NCI-H82 (cell line): ENCODE data around the gene ZNF326.

Source experiments
- DNase-seq: peaks from one replicate; lab custom pipeline; 2025; lab: John Stamatoyannopoulos, UW

Gene ZNF326, protein sequence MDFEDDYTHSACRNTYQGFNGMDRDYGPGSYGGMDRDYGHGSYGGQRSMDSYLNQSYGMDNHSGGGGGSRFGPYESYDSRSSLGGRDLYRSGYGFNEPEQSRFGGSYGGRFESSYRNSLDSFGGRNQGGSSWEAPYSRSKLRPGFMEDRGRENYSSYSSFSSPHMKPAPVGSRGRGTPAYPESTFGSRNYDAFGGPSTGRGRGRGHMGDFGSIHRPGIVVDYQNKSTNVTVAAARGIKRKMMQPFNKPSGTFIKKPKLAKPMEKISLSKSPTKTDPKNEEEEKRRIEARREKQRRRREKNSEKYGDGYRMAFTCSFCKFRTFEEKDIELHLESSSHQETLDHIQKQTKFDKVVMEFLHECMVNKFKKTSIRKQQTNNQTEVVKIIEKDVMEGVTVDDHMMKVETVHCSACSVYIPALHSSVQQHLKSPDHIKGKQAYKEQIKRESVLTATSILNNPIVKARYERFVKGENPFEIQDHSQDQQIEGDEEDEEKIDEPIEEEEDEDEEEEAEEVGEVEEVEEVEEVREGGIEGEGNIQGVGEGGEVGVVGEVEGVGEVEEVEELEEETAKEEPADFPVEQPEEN

DNA sequence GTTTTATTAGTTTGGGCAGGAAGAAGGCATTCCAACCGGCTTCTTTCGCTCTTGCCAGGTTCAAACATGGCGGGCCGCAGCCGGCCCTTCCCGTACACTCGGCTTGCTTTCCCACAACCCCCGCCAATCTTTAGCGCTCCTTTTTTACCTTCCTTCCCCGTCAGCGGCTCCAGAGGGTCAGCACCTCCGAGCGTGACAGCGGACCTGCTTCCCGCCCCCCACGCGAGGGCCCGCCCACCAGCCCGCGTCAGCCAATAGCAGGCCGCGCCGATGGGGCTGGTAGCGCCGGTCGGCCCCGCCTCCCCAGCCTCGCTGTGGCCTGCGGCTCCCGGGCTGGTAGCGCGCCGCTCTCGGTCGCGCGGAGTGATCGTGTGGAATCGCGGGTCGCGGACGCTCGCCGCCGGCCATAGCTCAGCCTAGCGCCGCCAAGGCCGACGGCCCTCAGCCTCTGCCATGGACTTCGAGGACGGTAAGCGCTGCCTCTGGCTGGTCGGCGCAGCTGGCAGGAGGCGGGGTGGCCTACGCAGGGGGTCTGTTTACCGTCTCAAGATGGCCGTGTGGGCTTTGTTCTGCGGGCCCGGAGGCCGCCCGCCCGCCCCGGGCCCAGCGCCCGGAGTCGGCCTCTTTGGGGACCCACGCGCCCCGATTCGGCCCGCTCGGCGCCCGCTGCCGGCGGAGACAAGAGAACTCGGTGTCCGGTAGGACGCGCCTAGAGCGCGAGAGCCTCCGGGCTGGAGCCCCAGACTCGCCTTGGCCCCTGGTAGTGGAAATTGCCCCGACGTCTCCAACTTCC lies at the start of gene ZNF326:
Gene ZNF326, plus strand, starts transcription at position 306 of the 793 bp plus-strand sequence. Its CDS starts 148 bp downstream, at position 454.
- peak; percentile 99 for DNase-seq

DNA sequence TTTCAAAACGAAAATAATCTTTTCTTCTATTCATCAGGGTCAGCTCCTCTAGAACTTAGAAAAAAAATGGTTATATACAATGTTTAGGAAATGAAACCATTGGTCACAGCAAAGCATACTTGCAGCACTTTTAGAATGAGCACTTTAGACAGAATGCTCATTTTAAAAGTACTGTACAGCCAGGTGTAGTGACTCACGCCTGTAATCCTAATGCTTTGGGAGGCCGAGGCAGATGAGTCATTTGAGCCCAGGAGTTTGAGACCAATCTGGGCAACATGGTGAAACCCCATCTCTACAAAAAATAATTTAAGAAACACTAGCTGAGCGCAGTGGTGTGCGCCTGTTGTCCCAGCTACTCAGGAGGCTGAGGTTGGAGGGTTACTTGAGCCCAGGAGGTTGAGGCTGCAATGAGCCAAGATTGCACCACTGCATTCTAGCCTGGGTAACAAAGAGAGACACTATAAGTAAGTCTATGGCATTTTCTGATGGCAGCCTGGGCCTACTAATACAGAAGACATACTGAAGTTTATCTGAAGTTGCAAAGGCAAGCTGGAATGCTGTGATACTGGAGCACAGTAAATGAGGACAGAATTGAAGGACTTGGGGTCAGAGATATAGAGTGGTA lies 48.9 kb upstream of the ZNF326 start:
- no peak for DNase-seq

DNA sequence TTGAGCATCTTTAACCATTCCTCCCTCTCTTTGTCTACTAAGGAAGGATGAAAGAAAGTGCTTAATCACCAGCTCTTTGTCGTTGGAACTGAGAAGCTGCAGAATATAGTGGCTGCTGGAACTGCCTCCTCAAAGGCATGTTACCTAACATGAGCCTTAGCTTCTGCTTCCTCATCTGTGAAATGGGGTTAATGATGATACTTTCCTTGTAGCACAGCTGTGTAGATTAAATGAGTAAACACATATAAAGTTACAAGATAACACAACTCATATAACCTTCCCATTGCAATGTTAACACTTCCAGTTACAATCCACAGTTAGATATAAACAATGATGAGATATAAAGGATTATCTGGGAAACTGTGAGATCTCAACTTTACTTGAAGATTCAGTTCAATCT lies 48.4 kb upstream of the ZNF326 start:
- DNase-seq, result no peak

DNA sequence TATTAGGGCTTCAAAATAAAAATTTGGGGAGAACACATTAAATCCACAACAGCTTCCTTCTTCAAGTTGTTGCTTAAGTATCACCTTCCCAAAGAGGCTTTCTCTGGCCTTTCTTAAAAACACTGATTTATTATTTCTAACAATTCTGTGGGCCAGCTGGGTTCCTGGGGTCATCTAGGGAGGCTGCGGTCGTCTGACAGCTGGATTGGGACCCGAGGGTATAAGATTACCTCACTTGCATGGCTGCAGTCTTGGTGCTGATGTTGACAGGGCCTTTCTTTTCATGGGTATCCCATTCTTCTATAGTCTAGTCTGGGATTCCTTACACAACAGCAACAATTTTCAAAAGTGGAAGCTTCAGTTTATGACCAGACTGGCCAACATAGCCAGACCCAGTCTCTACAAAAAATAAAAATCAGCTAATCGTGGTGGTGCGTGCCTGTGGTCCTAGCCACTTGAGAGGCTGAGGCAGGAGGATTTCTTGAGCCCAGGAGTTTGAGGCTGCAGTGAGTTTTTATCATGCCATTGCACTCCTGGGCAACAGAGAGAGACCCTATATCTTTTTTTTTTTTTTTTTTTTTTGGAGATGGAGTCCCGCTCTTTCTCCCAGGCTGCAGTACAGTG lies 46.1 kb upstream of the ZNF326 start:
- DNase-seq, result no peak

DNA sequence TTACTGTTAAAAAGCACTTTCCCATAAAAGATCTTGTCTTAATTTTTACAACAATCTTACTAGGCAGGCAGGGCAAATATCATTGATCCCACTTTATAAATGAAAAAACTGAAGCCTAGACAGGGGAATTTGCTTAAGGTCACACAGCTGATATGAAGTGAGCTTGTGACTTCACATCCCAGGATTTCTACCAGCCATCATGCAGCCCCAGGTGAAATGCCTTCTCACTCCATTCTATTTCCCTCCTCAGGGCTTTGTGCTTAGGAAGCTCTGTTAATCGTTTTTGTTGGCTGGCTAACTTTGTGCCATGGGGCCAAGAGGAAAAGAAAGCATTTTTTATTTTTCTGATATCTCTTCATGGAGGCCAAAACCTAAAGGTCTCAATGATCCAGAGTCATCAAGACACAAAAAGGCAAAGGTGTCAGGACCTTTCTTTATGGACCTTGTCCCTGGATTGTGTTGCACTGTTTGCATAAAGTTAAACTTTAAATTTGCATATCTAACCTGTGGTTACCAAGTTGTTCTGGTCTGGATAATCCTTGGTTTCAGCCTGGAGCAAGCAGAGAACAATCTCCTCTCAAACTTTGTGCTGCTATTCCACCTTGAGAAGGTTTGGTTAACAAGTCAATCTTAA lies 44.8 kb upstream of the ZNF326 start:
- DNase-seq, result no peak

DNA sequence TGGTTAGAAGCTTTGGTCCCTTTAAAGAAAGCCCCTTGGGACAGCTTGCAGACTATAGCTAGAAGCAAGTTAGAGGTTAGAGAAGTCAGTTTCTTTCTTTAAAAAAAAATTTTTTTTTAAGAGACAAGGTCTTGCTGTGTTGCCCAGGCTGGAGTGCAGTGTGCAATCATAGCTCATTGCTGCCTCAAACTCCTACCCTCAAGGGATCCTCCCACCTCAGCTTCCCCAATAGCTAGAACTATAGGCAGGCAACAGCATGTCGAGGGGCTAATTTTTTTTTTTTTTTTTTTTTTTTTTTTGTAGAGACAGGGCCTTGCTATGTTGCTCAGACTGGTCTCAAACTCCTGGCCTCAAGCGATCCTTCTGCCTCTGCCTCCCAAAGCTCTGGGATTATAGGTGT lies 44.2 kb upstream of the ZNF326 start:
- DNase-seq, result no peak

DNA sequence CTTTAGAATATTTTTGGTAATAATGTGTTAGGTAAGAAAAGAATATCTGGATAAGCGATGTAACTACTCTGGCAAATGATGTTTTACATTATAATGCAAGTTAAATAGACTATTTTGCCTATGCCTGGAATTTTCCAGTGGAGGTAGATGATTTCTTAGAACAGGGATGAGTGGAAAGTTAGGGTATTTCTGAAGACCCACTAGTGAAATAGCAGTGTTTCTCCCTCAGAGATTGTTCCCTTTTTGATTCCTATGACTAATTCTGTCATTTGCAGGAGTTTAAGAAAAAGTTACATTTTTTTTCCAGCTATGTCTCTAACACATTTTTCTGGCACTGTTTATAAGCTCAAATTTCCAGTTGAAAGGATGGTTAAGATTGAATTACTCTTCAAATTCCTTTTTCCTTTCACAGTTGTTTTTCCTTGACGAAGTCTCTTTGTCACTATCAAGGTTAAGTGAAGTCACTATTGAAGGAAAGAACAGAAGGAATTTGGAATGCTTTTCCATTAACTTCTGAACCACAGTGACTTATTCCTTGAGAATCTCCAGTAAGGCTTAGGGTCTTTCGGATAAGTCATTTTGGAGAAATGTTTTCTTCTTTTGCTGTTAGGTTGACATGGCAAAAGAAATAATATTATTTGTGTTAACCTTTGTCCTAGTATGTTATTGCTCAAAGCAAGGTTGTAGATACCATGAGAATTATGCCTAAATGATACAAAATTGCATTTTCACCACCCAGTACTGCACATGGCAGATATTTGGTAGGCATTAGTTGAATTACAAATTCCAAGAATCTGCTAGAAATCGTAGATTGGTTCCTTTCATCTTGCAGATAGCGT lies 42.9 kb upstream of the ZNF326 start:
- DNase-seq, result no peak

DNA sequence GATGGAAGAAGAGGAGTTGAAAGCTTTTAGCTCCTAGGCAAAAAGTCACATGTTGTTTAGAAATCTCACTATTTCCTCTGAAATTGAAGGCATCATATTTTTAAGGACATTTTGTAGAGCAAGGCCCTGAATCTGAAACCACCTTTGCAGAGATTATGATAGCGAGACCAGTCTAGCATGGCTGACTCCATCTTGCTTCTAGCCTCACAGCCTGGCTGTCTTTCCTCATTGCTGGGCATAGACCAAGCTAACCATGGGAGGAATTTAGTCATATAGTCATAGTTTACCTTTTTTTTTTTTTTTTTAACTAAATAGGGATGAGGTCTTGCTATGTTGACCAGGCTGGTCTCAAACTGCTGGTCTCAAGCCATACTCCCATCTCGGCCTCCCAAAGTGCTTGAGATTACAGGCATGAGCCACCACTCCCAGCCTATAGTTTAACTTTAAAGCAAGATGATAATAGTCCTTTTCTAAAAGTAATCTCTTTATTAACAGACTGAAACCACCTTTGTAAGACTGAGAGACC lies 42.2 kb upstream of the ZNF326 start:
- no peak for DNase-seq

DNA sequence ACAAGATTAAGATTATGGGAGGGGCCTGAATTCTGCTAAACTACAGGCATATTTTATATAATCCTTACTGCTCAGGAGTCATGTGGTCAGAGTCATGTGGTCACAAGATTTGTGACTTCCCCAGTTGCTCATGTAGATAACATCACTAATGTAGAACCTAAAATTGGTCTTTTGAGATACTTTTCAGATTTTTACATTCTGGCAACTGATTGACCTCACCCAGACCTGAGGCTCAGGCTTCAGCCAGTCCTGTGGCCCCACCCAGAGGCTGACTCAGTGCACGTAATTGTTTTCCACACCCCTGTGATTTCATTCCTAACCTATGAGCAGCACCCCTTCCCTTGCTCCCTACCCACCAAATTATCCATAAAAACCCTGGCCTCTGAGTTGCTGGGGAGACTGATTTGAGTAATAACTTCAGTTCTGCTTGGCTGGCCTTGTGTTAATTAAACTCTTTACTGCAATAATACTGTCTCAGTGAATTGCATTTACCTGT lies 41.7 kb upstream of the ZNF326 start:
- DNase-seq, result peak; percentile 22

DNA sequence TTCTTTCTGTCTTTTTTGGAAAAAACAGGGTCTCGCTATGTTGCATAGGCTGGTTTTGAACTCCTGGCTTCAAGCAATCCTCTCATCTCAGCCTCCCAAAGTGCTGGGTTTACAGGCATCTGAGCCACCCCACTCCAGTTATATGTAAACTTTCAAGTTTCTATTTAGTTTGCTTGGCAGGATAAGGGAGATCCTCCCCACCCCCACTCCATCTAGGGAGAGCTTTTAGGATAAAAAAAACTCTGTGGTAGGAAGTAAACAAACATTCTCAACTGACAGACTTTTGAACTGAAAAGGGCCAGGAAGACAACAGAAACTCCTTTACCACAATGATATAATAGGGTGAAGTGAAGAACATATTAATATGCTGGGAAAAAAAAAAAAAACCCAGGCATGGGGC lies 41.0 kb upstream of the ZNF326 start:
- no peak for DNase-seq

DNA sequence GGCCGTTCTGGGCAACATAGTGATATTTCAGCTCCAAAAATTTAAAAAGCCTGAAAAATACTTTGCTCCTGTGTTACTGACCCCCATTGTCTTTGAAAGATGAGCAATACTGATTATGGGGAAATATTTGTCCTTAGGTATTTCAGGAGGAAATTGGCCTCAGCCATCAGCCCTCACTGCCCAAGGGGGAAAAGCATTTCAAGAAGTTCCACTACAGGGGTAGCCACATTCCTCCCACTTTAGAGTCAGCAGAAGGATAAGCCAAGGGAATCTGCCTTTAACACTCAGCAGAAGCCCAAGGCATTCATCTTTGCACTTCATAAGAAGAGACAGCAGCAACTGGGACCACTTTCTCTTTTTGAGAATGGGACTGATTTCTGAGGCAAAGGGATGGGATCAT lies 40.5 kb upstream of the ZNF326 start:
- no peak for DNase-seq

DNA sequence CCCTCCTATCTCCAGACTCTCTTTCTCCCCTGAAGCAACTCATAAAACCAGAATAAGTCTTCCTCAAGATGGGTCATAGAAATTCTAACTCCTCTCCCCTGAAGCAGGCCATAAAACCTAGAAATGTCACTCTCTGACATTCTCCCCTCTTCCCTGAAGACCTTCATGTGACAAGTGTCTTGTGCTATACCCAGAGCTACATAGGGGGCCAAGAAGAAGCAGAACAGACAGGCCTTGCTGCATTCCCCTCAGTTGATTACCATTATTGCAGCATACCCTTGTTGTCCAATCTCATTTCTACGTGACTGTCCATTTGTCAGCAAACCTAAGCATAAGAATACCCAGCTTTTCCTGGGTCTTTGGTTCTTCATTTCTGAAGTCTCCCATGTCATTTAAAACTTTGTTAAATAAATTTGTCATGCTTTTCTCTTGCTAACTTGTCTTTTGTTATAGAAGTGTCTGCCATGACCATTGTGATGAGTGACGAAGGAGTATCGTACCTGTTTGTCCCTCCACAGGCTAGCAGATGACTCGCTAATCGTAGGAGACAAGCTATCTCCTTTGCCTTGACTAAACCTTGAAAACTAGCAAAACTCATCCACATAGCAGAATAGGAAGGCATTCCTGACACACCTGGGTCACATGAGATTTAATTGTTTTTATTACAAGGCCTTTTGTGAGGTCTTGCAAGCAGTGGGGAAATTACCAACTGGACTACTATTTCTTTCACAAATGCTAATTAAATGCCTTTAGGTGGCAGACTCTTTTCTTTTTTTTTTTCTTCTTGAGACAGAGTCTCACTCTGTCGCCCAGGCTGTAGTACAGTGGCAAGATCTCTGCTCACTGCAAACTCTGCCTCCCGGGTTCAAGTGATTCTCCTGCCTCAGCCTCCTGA lies 39.4 kb upstream of the ZNF326 start:
- DNase-seq, result no peak

DNA sequence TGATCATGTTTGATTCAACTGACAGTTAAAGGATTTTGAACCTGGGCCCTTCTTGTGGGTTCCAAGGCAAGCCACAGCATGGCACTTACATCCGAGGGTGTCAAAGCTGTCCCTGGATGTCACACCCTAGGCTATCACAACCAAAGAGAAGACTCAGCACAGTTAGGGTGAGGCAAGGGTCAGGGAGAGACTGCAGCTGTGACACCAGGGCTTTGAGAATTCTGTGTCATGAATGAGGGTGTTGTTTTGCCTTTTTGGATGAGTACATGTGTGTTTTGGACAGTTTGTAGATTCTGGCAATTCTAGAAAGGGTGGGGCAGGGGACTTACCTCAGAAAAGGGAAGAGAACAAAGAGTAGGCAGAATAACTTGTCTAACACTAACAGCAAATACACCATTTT lies 37.8 kb upstream of the ZNF326 start:
- no peak for DNase-seq

DNA sequence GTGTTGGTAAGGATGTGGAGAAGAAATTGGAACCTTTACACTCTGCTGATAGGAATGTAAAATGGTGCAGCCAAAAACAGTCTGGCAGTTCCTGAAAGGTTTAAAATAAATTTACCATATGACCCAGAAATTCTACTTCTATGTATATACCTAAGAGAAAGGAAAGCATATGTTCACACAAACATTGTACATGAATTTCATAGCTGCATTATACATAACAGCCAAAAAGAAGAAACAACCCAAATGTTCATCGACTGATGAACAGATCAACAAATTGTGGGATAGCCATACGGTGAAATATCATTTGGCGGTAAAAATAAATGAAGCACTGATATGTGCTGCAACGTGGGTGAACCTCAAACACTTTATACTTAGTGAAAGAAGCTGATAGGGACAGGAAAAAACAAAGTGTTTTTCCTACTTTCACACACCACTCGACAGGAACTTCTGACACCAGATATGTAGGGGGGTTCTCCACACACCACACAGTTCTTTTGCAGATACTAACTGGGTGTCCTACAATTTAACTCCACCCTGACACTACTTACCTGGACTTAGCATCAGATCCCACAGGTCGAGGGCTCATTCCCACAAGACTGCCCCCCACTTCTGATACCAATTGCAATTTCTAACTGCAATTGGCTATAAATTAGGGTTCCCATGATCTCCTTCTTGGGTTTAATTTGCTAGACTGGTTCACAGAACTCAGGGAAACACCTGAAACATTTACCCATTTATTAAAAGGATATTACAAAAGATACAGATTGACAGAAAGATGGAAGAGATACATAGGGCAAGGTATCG lies 35.9 kb upstream of the ZNF326 start:
- DNase-seq, result no peak

DNA sequence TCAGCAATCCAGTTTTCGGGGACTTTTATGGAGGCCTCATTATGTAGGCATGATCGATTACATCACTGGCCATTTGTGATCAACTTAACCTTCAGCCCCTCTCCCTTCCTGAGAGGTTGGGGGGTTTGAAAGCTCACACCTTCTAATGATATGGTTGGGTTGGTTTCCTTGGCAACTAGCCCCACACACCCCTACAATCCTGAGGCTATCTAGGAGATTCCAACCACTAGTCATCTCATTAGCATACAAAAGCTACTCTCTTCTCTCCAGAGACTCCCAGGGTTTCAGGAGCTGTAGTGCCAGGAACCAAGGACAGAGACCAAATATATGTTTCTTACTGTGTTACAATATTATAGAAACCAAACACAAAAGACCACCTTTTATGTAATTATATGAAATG lies 35.2 kb upstream of the ZNF326 start:
- DNase-seq, result no peak

DNA sequence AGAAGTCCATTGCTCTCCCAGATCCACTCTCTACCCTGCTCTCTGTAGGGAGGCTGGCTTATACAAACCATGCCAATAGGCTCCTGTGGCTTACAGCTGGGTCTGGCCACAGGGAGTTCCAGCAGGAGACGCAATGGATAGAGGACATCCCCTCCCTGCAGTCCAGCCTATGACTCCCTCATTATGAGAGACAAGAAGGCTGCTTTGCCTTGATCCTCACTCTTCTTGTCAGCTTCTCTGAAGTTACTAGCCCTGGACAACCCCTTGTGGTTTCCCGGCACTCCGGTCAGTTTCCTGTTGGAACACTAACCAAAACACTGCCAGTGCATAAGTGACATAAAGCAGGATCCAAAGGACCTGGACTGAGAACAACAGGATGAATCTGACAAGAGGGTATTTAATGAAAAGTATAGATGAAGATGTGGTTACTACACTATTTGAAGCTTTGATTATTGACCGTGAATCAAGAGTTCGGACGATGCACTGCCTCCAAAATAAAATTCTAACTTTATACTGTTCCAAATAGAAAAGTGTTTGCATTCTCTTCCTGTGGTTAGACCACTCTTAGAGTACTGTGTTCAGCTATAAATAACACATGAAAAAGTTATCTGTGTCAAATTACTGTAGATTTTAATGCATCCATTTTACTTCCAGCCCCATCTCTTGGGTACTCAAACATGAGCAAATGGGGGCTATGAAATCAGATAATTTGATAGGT lies 32.7 kb upstream of the ZNF326 start:
- DNase-seq, result no peak

DNA sequence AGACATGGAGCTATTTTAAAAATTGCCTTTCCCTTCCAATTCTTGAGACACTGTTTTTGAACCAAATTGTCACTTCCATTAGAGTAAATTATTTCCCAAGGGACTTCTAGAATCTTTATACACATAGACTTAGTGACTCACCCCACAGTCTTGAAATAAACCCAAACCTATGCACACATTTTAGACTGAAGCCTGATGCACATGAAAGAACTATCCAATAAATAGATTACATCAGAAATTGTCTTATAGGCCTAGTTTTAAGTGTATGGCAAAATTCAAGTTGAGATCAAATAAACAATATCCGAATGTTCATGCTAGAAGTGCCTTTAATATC lies 32.2 kb upstream of the ZNF326 start:
- no peak for DNase-seq
